Measurements from ENCODE around the gene SPRN.

GRCh38 chr10:133448120-133448519, 23.7 kb upstream of the SPRN start:
- TF ChIP-seq CTCF (IDR thresholded peaks at IDR 0.05) (no peak), EZH2 (IDR thresholded peaks at IDR 0.05; ENCODE audit: borderline replicate concordance, insufficient read depth, low read depth, low read length, poor library complexity, severe bottlenecking) (no peak)
